MM.1S (cell line): Measurements from ENCODE around the gene COPRS.

Source experiments
- EZH2 ChIP-seq: fragments of 300-600 bp; sonication (generic); optimal IDR thresholded peaks from 2 replicates; pipeline ENCODE3; 2017; ENCODE audit warnings: low read depth, mild to moderate bottlenecking, antibody characterized with exemption, low read length, mixed read lengths
- EZH2phosphoT487 ChIP-seq: fragments of 300-600 bp; sonication (generic); IDR thresholded peaks from 2 replicates; pipeline ENCODE4 v1.6.1; 2018; ENCODE audit warnings: antibody characterized with exemption, low read length

- TF ChIP-seq EZH2phosphoT487, result no peak
- TF ChIP-seq EZH2, result no peak
Measured at GRCh38 chr17:31907342-31907962, 48.4 kb upstream of the COPRS start.
